Measurements from ENCODE around the gene NHERF1.

NHERF1 gene

GRCh38 chr17:74790161-74791058 is 42.0 kb downstream of the NHERF1 start:
- no peak for DNase-seq

- DNase-seq: no peak
These were observed 44.2 kb downstream of the NHERF1 start for GRCh38 chr17:74792586-74793105.

GRCh38 chr17:74795327-74796020 is 47.0 kb downstream of the NHERF1 start:
- DNase-seq: no peak

- no peak for DNase-seq
These were observed 47.8 kb downstream of the NHERF1 start for GRCh38 chr17:74796211-74796610.

GRCh38 chr17:74796866-74797265 is 48.4 kb downstream of the NHERF1 start:
- DNase-seq: no peak

GRCh38 chr17:74797824-74798223 is 49.4 kb downstream of the NHERF1 start:
- no peak for DNase-seq

- no peak for DNase-seq
These were observed 49.8 kb downstream of the NHERF1 start for GRCh38 chr17:74798239-74798707.

GRCh38 chr17:74799097-74799496 is 50.7 kb downstream of the NHERF1 start:
- DNase-seq: no peak

GRCh38 chr17:74800531-74800930 is 52.1 kb downstream of the NHERF1 start:
- no peak for DNase-seq

- DNase-seq: no peak
These were observed 53.5 kb downstream of the NHERF1 start for GRCh38 chr17:74801896-74802295.

GRCh38 chr17:74803388-74803930 is 55.0 kb downstream of the NHERF1 start:
- no peak for DNase-seq

- DNase-seq: no peak
These were observed 55.5 kb downstream of the NHERF1 start for GRCh38 chr17:74803971-74804370.

GRCh38 chr17:74804683-74805082 is 56.3 kb downstream of the NHERF1 start:
- DNase-seq: no peak

GRCh38 chr17:74805591-74805991 is 57.2 kb downstream of the NHERF1 start:
- DNase-seq: no peak

- DNase-seq: no peak
These were observed 57.9 kb downstream of the NHERF1 start for GRCh38 chr17:74806334-74806733.

- DNase-seq: no peak
These were observed 59.0 kb downstream of the NHERF1 start for GRCh38 chr17:74807441-74807840.

- DNase-seq: peak; percentile 96
These were observed 59.5 kb downstream of the NHERF1 start for GRCh38 chr17:74807925-74808324.

GRCh38 chr17:74808714-74809430 is 60.4 kb downstream of the NHERF1 start:
- DNase-seq: peak; percentile 14

- no peak for DNase-seq
These were observed 62.5 kb downstream of the NHERF1 start for GRCh38 chr17:74810699-74811485.

- DNase-seq: no peak
These were observed 63.9 kb downstream of the NHERF1 start for GRCh38 chr17:74812109-74813009.

- no peak for DNase-seq
These were observed 66.0 kb downstream of the NHERF1 start for GRCh38 chr17:74814453-74814852.
